Measurements from ENCODE around the gene HOXA2.

HOXA2 gene

GRCh38 chr7:27102581-27103442 lies at the start of gene HOXA2:
HOXA2 (minus strand) TSS chr7:27102683; CDS start chr7:27102500, 183 bp downstream.
- no peak for DNase-seq (ENCODE audit: low read depth)

GRCh38 chr7:27151341-27151930 lies 49.0 kb upstream of the HOXA2 start:
- DNase-seq (ENCODE audit: low read depth) = no peak

GRCh38 chr7:27150568-27151340 lies 48.3 kb upstream of the HOXA2 start:
- no peak for DNase-seq (ENCODE audit: low read depth)

- DNase-seq (ENCODE audit: low read depth) = no peak
These were observed 47.5 kb upstream of the HOXA2 start for GRCh38 chr7:27149842-27150567.

- no peak for DNase-seq (ENCODE audit: low read depth)
These were observed 46.5 kb upstream of the HOXA2 start for GRCh38 chr7:27148756-27149641.

GRCh38 chr7:27148031-27148755 lies 45.7 kb upstream of the HOXA2 start:
- no peak for DNase-seq (ENCODE audit: low read depth)

GRCh38 chr7:27147199-27148030 lies 44.9 kb upstream of the HOXA2 start, which contains the start of gene HOXA6:
HOXA6 (minus strand) TSS chr7:27147774; CDS start chr7:27147749, 25 bp downstream.
- no peak for DNase-seq (ENCODE audit: low read depth)

- no peak for DNase-seq (ENCODE audit: low read depth)
These were observed 44.2 kb upstream of the HOXA2 start for GRCh38 chr7:27146491-27147198.

- no peak for DNase-seq (ENCODE audit: low read depth)
These were observed 43.5 kb upstream of the HOXA2 start for GRCh38 chr7:27145914-27146412.

- no peak for DNase-seq (ENCODE audit: low read depth)
These were observed 42.9 kb upstream of the HOXA2 start for GRCh38 chr7:27145165-27145913.

- DNase-seq (ENCODE audit: low read depth) = no peak
These were observed 42.3 kb upstream of the HOXA2 start for GRCh38 chr7:27144781-27145164.

GRCh38 chr7:27143950-27144780 lies 41.7 kb upstream of the HOXA2 start:
- DNase-seq (ENCODE audit: low read depth) = no peak

- no peak for DNase-seq (ENCODE audit: low read depth)
These were observed 40.8 kb upstream of the HOXA2 start, which contains the start of gene HOXA5 for GRCh38 chr7:27143023-27143949. HOXA5 (minus strand) TSS chr7:27143681; CDS start chr7:27143607, 74 bp downstream.

- no peak for DNase-seq (ENCODE audit: low read depth)
These were observed 40.1 kb upstream of the HOXA2 start for GRCh38 chr7:27142580-27143022.

GRCh38 chr7:27141923-27142579 lies 39.6 kb upstream of the HOXA2 start:
- no peak for DNase-seq (ENCODE audit: low read depth)
